RWPE1 (cell line): Measurements from ENCODE around the gene RNF224.

ENCODE experiments used
- CTCF ChIA-PET: fragments of 350-600 bp; sonication (Branson Sonifier 250); formaldehyde crosslinking; extraction: SDS; loops from one replicate; lab custom pipeline; 2021; lab: Yijun Ruan, JAX
- POLR2A ChIA-PET: fragments of 400-600 bp; formaldehyde crosslinking; extraction: SDS; loops from one replicate; lab custom pipeline; 2020; ENCODE audit warnings: antibody characterized with exemption; ENCODE audit not compliant: low non-redundant PET; lab: Yijun Ruan, JAX
- DNase-seq: peaks from one replicate; pipeline ENCODE4 v3.0.0; 2012; ENCODE audit warnings: low spot score
- H3K27ac ChIP-seq: fragments of 450-650 bp; 2 replicates; pipeline ENCODE4 v1.5.1; 2017
- TF ChIP-seq, protein P1 (sequence below): fragments of 450-650 bp; conservative IDR thresholded peaks from 2 replicates; pipeline ENCODE4 v1.5.1; 2017; ENCODE audit warnings: low read depth, mild to moderate bottlenecking

The RNF224 gene

DNA sequence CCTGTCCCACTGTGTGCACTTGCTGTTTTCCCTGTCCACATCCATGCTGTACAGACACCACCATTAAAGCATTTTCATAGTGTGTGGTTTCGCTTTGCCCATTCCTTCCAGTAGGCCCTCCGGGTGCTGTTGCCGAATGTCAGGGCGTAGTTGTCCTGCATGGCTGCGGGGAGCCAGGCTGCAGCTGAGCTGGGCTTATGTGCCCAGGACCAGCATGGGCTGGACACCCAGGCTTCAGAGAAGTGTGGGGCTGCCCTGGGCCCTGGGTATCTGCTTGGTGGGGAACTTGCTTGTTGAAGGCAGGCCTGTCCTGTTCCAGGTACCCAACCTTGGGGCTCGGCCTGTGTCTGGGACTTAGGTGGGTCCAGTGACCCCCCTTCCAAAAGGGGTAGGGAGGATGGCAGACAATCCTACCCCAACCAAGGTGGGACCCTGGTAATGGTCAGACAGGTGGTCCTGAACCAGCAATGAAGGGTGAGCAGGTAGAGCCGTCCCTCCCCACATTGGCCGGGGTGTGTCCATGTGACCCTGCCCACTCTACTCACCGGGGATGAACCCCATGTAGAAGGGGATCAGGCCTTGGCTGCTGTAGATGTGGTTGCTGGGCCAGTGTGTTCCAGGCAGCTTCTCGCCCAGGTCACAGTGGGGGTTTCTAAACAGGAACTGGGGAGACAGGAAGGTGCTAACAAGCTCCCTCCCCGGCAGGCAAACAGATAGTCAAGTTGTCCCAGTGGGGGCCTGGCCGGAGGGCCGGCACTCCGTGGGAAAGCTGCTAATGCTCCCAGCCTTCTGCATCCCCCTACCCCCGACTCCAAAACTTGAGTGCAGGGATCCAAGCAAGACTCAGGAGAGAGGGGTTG lies 16.6 kb downstream of the RNF224 start:
- DNase-seq = peak; percentile 49
- TF ChIP-seq, protein P1, sequence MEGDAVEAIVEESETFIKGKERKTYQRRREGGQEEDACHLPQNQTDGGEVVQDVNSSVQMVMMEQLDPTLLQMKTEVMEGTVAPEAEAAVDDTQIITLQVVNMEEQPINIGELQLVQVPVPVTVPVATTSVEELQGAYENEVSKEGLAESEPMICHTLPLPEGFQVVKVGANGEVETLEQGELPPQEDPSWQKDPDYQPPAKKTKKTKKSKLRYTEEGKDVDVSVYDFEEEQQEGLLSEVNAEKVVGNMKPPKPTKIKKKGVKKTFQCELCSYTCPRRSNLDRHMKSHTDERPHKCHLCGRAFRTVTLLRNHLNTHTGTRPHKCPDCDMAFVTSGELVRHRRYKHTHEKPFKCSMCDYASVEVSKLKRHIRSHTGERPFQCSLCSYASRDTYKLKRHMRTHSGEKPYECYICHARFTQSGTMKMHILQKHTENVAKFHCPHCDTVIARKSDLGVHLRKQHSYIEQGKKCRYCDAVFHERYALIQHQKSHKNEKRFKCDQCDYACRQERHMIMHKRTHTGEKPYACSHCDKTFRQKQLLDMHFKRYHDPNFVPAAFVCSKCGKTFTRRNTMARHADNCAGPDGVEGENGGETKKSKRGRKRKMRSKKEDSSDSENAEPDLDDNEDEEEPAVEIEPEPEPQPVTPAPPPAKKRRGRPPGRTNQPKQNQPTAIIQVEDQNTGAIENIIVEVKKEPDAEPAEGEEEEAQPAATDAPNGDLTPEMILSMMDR = no peak
- POLR2A ChIA-PET = interaction anchor here (1.3 to 1.7 kb wide), 3 partner anchors 9 to 67 kb away, joined by 4 to 8 read pairs (median 7); no protein-coding TSS in a partner anchor
- CTCF ChIA-PET = interaction anchor here (0.7 to 2.1 kb wide), 3 partner anchors 9 to 842 kb away, joined by 3 to 10 read pairs (median 4); no protein-coding TSS in a partner anchor
- H3K27ac ChIP-seq = peak overlapping the region; percentile 100

DNA sequence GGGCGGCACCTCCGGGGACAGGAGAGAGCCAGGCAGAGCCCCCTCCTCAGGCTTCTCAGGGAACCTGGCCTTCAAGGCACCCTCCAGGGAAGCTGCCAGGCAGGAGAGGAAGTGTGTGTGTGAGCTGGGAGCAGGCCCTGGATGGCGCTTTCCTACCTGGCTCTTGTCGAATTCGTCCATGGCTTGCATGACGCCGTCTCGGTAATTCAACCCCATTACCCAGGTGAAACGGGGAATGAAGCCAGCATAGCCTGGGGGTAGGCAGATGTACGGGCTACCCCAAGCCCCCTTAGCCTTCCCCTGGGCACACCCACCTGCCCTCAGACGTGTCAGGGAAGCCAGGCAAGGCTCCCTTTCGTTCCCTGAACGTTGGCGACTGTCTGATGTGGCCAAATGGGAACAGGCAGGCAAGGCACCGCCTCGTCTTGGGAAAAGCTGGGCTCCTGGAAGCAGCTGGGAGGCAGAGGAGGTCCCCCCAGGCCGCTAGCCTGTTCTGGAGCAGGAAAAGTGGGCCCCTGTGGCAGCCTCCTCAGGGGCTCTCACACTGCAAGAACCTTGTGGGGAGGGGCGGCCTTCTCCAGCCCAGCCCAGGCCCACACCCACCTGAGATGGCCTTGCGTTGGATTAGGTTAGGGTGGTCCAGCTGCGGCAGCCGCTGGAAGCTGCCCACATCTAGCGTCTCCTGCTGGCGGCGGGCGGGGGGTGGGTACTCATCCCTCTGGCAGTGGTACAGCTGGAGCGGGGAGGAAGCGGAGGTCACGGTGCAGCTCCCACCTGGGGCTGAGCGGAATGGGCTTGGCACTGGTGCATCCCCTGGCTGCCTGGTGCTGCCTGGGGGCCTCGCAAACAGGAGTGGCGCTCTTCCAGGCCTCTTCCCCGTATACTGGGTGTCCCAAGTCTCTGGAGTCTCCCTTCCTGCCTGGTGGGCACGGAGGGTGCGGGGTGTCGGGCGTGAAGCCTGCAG lies 17.5 kb downstream of the RNF224 start:
- ChIA-PET CTCF (interaction anchor here (0.6 to 1.0 kb wide), 3 partner anchors 8 to 389 kb away, joined by 4 to 6 read pairs (median 4); no protein-coding TSS in a partner anchor), POLR2A (interaction anchor here (1.3 to 1.7 kb wide), 2 partner anchors 8 to 9 kb away, joined by 7 to 8 read pairs; no protein-coding TSS in a partner anchor)
- H3K27ac ChIP-seq = peak overlapping the region; percentile 100
- no peak for DNase-seq
- TF ChIP-seq, protein P1 = no peak; the same call in 1 of the 2 replicates

DNA sequence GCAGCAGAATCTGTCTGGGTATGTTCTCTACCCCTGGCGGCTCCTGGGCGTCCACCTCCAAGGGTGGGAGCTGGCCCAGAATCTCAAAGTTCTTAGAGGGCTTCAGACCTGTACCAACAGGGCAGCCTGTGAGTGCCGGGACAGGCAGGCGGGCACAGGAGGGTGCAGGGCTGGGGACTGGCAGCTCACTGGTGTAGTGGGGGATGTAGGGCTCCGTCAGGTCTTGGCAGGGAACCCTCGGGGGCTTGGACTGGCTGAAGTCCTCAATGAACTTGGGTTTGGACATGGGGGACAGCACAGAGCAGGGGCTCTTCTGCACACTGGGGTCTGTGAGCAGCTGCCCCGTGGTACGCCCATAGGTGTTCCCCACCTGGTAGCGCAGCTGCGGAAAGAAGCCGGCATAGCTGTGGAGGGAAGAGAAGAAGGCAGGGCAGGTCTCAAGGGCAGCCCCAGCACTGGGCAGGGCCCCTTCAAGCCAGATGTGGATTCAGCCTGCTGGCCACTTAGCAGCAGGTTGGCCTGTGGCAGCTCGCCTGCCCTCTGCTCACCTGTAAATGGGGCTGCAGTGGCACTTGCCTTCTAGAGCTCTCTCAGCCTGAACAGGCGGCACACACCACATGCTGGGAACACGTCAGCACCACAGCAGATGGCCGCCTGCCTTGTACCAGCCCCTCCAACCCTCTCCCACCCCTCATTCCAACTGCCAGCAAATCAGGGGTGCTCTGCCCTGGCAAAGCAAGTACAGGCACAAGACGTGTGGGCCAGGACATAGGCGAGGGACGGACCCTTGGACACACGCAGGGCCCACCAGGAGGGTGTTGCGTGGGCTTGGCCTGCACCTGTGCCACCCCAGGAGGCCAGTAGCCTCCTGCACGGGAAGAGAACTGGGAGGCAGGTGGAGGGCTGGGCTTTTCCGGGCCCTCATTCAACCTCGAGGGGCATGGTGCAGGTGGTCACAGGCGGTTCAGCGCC lies 18.4 kb downstream of the RNF224 start:
- TF ChIP-seq, protein P1 = no peak
- ChIA-PET CTCF (interaction anchor here (0.6 to 1.0 kb wide), 2 partner anchors 9 to 390 kb away, joined by 4 to 6 read pairs; no protein-coding TSS in a partner anchor), POLR2A (no interaction called here)
- peak overlapping the region; percentile 100 for H3K27ac ChIP-seq
- DNase-seq = no peak

DNA sequence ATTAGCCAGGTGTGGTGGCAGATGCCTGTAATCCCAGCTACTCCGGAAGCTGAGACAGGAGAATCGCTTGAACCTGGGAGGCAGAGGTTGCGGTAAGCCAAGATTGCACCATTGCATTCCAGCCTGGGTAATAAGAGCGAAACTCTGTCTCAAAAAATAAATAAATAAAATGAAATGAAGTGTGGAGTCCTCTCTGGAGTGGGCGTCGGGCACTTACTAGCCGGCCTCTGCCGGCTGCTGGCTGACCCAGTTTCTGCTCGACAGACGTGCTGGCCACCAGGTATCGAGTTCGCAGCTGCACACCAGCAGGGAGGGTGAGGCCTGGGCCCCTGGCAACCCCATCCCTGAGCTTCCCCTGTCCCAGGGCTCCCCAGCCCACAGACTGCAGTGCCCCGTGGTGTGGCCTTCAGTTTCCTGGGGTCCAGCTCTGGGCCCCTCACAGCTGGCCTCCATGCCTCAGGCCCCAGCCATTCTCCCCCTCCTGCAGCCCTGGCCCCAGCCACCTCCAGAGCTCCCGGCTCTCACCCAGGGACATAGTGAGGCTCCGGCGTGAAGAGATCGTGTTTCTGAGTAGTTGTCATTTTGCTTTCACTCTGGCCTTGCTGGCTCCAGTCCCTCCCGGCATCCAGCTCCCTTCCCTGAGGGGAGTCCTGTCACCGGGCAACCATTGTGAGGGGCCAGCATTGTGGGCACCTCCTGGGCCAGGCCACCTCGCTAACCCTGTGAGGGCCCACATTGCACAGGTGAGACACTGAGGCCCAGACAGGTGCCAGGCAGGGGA lies 20.0 kb downstream of the RNF224 start:
- TF ChIP-seq, protein P1 = no peak
- ChIA-PET CTCF (interaction anchor here (0.5 to 1.0 kb wide), 2 partner anchors 30 to 162 kb away, joined by 3 to 5 read pairs; partner anchors contain the start of gene TOR4A), POLR2A (no interaction called here)
- peak overlapping the region; percentile 11; the same call in 1 of the 2 replicates for H3K27ac ChIP-seq
- DNase-seq = no peak

DNA sequence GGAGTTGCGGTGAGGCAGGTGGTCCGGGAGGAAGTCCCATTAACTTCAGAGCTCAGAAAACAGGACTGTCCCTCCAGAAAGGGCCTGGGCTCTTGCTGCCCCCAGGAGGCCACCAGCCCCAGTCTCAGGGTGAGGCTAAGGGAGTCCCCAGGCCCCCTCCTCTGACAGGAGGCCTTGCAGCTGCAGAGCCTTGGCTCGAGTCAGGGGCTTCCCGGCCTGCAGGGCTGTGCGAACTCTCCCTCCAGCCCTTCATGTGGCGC lies 20.5 kb downstream of the RNF224 start:
- CTCF ChIA-PET = interaction anchor here (1.0 kb wide), 1 partner anchor 29 kb away, joined by 3 read pairs; the partner anchor contains the start of gene TOR4A

More for the DNA sequence above, 20.5 kb downstream of the RNF224 start:
- TF ChIP-seq, protein P1 = no peak
- H3K27ac ChIP-seq = no peak overlapping the region
- POLR2A ChIA-PET = no interaction called here
- no peak for DNase-seq
